IPS-NIHi7 (cell line): ENCODE measurements around the gene POU3F1.

Experiments
- DNase-seq: peaks from one replicate; pipeline ENCODE4 v3.0.0; 2012; ENCODE audit warnings: mixed read lengths; ENCODE audit errors: extremely low spot score

POU3F1 gene

GRCh38 chr1:38046333-38046883 is at the start of gene POU3F1:
POU3F1 (minus strand) TSS chr1:38046793; CDS start chr1:38046743, 50 bp downstream.
- no peak for DNase-seq

DNA sequence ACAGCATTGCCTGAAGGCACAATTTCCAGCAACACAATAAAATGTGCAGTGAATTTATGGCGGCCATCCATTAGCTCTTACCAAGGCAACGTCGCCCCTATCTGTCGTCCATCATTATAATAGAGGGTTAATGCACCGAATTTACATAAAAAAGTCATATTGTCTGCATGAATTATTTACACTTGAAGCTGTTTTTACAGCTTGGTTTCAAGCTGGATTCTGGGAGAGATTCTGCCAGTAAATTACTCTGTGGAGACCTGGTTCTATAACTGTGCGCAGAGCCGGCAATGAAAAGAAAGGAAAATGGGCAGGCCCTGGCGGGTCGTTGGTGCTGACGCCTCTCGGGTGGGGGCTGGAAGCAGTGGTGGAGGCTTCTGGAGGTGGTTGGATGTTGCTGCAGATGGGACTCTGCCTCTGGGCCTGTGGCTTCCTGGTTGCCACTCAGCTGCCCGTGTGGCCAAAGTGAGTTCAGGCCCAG is 48.9 kb upstream of the POU3F1 start:
- no peak for DNase-seq

DNA sequence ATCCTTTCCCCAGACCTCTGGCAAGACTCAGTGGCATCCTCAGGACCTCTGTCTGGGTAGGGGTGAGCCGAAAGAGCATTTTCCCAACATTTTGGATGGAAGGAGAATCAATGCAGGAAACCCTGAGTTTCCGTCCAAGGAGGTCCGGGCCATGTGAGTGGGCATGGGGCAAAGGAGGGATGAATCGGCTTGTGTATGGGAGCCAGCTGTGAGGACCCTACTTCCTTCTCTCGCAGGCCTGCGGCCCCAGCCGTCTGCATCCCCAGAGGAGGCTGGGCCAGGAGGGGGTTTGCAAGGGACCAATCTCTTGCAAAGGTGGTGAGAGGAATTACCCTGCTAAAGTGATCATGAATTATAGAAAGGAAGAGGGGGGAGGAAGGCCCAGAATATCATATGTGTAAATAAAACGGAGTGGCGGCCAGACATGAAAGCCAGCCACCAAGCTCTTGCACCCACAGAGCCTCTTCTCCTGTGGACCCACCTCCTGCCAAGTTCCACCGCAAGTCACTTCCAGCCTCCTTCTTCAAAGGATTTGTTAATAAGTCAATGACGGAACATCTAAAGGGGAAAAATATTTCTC is 48.2 kb upstream of the POU3F1 start:
- no peak for DNase-seq

- DNase-seq: no peak
Measured at GRCh38 chr1:38093569-38094520, 47.3 kb upstream of the POU3F1 start.

- DNase-seq: no peak
Measured at GRCh38 chr1:38092256-38092655, 45.7 kb upstream of the POU3F1 start.

GRCh38 chr1:38090796-38091195 is 44.2 kb upstream of the POU3F1 start:
- DNase-seq: no peak

- no peak for DNase-seq
Measured at GRCh38 chr1:38089712-38090360, 43.2 kb upstream of the POU3F1 start.

GRCh38 chr1:38088791-38089190 is 42.2 kb upstream of the POU3F1 start:
- DNase-seq: no peak

DNA sequence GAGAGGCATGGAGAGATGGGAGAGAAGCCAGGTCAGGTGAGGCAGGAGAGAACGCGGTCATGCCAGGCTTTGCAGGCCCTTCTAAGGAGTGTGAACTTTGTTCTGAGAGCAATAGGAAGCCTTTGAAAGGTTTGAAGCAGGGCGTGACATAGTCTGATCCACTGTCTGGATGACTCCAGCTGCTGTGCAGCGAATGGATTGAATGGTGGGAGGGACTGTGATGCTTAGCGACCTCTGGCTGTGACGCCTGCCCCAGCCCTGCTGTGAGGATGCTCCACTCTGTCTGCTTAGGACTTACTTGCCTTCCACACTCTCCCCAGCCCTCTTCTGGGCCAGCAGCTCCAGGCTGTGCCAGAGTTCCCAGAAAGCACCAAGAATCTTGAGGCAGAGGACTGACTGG is 41.8 kb upstream of the POU3F1 start:
- DNase-seq: no peak

- no peak for DNase-seq
Measured at GRCh38 chr1:38087676-38088075, 41.1 kb upstream of the POU3F1 start.

- DNase-seq: no peak
Measured at GRCh38 chr1:38085666-38086330, 39.2 kb upstream of the POU3F1 start.

DNA sequence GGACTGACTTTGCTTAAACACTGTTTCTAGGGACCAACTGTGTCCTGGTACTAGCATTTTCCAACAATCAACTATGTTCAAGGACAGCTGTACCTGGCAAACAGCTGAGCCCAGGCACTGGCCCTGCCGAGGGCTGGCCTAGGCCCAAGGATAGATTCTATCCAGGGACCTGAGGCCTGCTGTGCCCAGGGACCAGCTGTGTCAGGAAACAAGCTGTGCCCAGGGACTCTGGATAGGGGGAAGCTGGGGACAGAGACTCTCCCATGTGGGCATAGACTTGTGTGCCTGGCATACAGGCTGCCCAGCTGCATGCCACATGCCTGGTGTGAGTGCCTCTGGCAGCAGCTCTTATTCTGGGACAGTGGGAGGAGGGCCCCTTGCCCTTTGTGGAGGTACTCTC is 38.1 kb upstream of the POU3F1 start:
- no peak for DNase-seq

- no peak for DNase-seq
Measured at GRCh38 chr1:38084113-38084512, 37.5 kb upstream of the POU3F1 start.

GRCh38 chr1:38083541-38083940 is 36.9 kb upstream of the POU3F1 start:
- DNase-seq: peak; percentile 20

DNA sequence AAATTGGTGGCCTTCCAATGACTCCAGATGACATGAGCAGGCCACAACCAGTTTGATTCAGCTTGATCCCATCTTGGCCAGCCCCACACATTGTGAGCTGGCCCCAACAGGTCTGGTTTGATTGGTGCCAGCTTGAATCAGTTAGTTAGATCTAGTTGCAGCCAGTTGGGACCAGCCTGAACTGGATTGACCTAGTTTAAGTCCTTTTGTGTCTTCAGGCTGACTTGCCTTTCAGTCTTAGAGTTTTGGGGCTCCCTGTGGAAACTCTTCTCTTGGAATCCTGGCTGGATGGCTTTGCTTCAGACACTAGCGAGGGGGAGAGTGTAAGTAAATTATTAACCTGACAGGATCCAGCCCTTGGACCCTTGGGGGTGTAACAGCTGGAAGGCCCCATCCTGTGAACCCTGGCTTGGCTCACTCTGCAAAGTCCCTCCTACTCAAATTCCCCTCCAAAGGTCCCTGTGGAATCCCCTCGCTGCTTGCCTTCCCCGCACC is 36.2 kb upstream of the POU3F1 start:
- no peak for DNase-seq

DNA sequence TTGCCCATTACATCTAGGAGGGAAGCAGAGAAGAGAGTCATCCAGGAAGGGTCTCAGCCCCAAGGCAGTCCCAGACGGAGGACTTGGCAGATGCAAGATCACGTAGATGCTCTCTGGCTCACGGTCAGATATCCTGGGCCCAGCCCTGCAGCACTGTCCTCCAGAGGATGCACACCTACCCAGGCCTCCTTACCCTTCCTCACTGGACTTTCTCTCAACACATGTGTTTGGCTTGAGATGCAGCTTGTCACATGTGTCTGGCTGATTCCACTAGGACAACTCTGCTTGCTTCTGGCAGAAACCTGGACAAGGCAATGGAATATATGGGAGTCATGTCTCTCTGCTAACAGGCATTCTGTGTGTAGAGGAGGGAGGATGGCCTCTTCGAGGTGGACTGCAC is 32.4 kb upstream of the POU3F1 start:
- no peak for DNase-seq

DNA sequence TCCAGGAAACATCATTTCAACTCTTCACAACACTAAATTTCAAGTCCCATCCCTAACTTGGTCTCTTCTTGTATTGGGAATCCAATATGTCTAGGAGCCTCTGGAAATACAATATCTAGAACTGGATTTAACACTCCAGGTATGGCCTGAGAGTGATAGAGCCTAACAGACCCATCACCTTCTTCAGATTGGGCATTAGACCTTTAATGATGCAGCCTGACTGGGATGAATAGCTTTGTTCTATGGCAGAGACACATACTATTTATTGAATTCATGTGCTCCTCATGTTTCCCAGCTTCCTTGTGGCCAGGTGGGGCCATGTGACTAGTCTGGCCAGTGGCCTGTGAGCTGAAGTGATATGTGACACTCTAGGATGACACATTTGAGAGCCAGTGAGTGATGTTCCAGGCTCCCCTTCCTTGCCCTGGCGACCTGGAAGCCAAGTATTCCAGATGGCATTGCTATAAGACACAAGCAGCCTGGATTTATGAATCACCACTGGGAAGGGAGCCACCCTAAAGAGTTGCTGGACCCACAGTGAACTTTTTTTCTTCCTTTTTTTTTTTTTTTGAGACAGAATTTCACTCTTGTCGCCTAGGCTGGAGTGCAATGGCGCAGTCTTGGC is 31.0 kb upstream of the POU3F1 start:
- DNase-seq: no peak

- DNase-seq: no peak
Measured at GRCh38 chr1:38076455-38076854, 29.9 kb upstream of the POU3F1 start.

DNA sequence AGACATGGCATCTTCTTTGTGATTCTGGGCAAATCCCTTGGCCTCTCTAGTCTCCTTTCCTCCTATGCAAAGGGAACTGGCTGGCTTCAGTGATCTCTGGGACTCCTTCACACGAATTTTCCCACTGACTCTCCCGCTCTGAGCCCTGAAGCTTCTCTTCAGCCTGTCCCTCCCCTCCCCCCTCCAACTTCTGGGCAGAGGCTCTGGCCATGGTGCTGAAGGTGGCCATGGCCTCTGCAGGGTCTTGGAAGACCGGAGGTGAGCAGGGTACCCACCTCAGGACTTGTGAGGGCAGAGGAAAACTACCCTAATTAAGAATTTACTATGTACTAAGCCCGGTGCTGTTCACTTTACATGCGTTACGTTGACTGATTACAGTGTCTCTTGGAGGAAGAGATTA is 29.4 kb upstream of the POU3F1 start:
- DNase-seq: peak; percentile 86

DNA sequence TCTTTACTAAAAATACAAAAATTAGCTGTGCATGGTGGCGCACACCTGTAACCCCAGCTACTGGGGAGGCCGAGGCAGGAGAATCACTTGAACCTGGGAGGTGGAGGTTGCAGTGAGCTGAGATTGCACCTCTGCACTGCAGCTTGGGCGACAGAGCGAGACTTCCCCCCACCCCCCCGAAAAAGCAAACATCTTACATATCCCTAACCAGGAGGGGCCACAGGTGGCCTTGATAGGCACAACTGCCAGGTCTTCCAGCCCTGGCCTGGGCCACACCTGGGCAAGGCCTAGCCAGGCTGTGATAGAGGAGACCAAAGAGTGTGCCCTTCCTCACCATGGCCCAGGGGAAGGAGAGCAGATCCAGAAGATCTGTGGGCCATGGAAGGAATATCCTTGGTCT is 28.6 kb upstream of the POU3F1 start:
- DNase-seq: no peak

DNA sequence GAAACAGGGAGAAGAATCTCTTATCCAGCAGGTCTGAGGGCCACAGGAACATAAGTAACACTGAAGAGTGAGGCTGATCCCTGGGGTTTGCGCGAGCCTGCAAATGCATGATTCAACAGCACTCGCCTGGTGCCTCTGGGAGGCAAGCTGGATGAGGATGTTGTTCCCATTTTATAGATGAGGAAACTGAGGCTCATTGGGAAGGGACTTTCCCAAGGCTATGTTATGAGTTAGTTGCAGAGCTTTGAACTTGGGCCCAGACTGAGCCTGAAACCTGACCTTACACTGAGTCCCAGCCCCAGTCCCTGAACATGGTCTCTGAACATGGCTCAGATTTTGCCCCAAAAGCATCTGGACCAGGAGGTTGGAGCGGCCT is 27.7 kb upstream of the POU3F1 start:
- DNase-seq: no peak
